K562 (cell line): ENCODE results near the gene TBC1D7. TPM values are rescaled to one million over a fixed set of nuclear protein-coding genes. Genes with fewer than 3 reads are reported as not detected.

ENCODE experiments used
- ATAC-seq: fragments of 200-7000 bp; cut with Tn5 transposase; 3 replicates; pipeline ENCODE4 v1.9.1; 2020; ENCODE audit warnings: moderate library complexity
- BruUV-seq: library from RNA; stranded (reverse); fragments of 400-500 nt; replicated peaks from 2 replicates; lab custom pipeline; 2021; lab: Mats Ljungman, UMichigan
- CTCF ChIA-PET: fragments of 300-600 bp; formaldehyde crosslinking; extraction: SDS; loops from one replicate; lab custom pipeline; 2021; ENCODE audit warnings: low intra/inter-chr PET ratio; lab: Yijun Ruan, JAX
- POLR2A ChIA-PET: fragments of 300-600, 350-650 bp; sonication (Branson Sonifier 250); formaldehyde crosslinking; extraction: SDS; loops from one replicate; lab custom pipeline; 2021; ENCODE audit warnings: antibody characterized with exemption, inconsistent platforms; lab: Yijun Ruan, JAX
- DNase-seq, 4 experiments: peaks; one replicate each; pipeline versions ENCODE4 v3.0.0 to v3.0.0-alpha.2; 2011 to 2018; ENCODE audit warnings: low spot score in 3 of 4, mixed read lengths in 3 of 4; ENCODE audit errors: extremely low read depth in 1 of 4
- FAIRE-seq: peaks from 2 replicates; lab custom pipeline; 2011; peaks lifted over from hg19 to GRCh38; lab: Jason Lieb, UNC
- H2AFZ ChIP-seq: 2 replicates; pipeline ENCODE4 v1.6.0; 2011; ENCODE audit warnings: low read depth, low read length, control low read depth, inconsistent platforms
- H3K27ac ChIP-seq: fragments of 200-600 bp; 3 replicates; pipeline ENCODE4 v1.8.0; 2011; ENCODE audit warnings: low read depth, mild to moderate bottlenecking, control low read depth, inconsistent platforms, low read length, moderate library complexity, mixed read lengths; ENCODE audit errors: extremely low read depth
- H3K27me3 ChIP-seq, 2 experiments: fragments of 300-600 bp in 1 of 2; 2 replicates in 1 of 2; 3 replicates in 1 of 2; pipeline versions ENCODE4 v1.6.0 to v1.8.0; 2011; ENCODE audit warnings: inconsistent platforms in 2 of 2, low read length in 2 of 2, mild to moderate bottlenecking in 1 of 2, mixed read lengths in 1 of 2, moderate library complexity in 1 of 2; ENCODE audit not compliant: control insufficient read depth in 2 of 2, insufficient read depth in 2 of 2
- H3K36me3 ChIP-seq: fragments of 300-600 bp; 3 replicates; pipeline ENCODE4 v1.8.0; 2011; ENCODE audit warnings: mild to moderate bottlenecking, low read length, inconsistent platforms; ENCODE audit not compliant: control insufficient read depth, insufficient read depth
- H3K4me1 ChIP-seq, 2 experiments: fragments of 200-600 bp in 1 of 2; replicated peaks in 1 of 2; 2 replicates in 1 of 2; 3 replicates in 1 of 2; pipeline versions ENCODE4 v1.5.1 to v1.8.0; 2011; ENCODE audit warnings: inconsistent platforms in 2 of 2, low read length in 2 of 2, mild to moderate bottlenecking in 1 of 2, mixed read lengths in 1 of 2, moderate library complexity in 1 of 2; ENCODE audit not compliant: control insufficient read depth in 2 of 2, insufficient read depth in 2 of 2
- H3K4me2 ChIP-seq: 2 replicates; pipeline ENCODE4 v1.6.1; 2011; ENCODE audit warnings: low read length, control low read depth, inconsistent platforms, mixed read lengths; ENCODE audit not compliant: insufficient read depth
- H3K4me3 ChIP-seq: fragments of 200-600 bp; sonication (generic), shearing (Covaris generic); 2 replicates; pipeline ENCODE4 v1.5.1; 2016; ENCODE audit warnings: control low read depth, inconsistent platforms
- H3K79me2 ChIP-seq: fragments of 200-600 bp; 3 replicates; pipeline ENCODE4 v1.8.0; 2011; ENCODE audit warnings: low read length, inconsistent platforms; ENCODE audit not compliant: control insufficient read depth, insufficient read depth
- H3K9ac ChIP-seq, 2 experiments: 2 replicates each; pipeline versions ENCODE4 v1.6.0 to v1.6.1; 2011; ENCODE audit warnings: low read depth in 2 of 2, low read length in 2 of 2, control low read depth in 1 of 2, inconsistent platforms in 1 of 2, mild to moderate bottlenecking in 1 of 2, mixed read lengths in 1 of 2; ENCODE audit not compliant: insufficient read depth in 1 of 2
- H3K9me1 ChIP-seq: one replicate; pipeline ENCODE4 v1.6.0; 2011; ENCODE audit warnings: inconsistent platforms, mild to moderate bottlenecking, low read length, moderate library complexity; ENCODE audit not compliant: control insufficient read depth, insufficient read depth
- H3K9me3 ChIP-seq: replicated peaks from 2 replicates; pipeline ENCODE4 v1.5.1; 2011; ENCODE audit warnings: low read depth, low read length, inconsistent platforms; ENCODE audit not compliant: control insufficient read depth, insufficient read depth
- H4K20me1 ChIP-seq: replicated peaks from 2 replicates; pipeline ENCODE4 v1.6.1; 2011; ENCODE audit warnings: low read length, inconsistent platforms, mixed read lengths; ENCODE audit not compliant: control insufficient read depth, insufficient read depth
- BRF2 ChIP-seq: IDR thresholded peaks from 3 replicates; pipeline ENCODE4 v1.6.1; 2011; ENCODE audit warnings: borderline replicate concordance, mild to moderate bottlenecking; ENCODE audit not compliant: insufficient read length, insufficient read depth
- CBX2 ChIP-seq: fragments of 200-600 bp; sonication (generic); IDR thresholded peaks from one replicate; pipeline ENCODE4 v1.6.1; 2012; ENCODE audit warnings: mild to moderate bottlenecking, low read length, inconsistent platforms; ENCODE audit not compliant: insufficient read depth, poor library complexity, severe bottlenecking
- CREB3 ChIP-seq: fragments of 450-650 bp; conservative IDR thresholded peaks from 2 replicates; pipeline ENCODE4 v1.6.1; 2016; ENCODE audit warnings: missing genetic modification characterization, low read depth, mild to moderate bottlenecking, missing compliant biosample characterization, moderate library complexity
- ETV1 ChIP-seq: fragments of 450-650 bp; conservative IDR thresholded peaks from 2 replicates; pipeline ENCODE4 v1.6.1; 2016; ENCODE audit warnings: missing genetic modification characterization, control low read depth, low read depth, missing compliant biosample characterization
- FOXM1 ChIP-seq, 2 experiments: fragments of 450-650 bp in 1 of 2; sonication (generic) in 1 of 2; formaldehyde crosslinking in 1 of 2; IDR thresholded peaks; 2 replicates each; pipeline versions ENCODE4 v1.6.1 to v1.9.0; 2017 to 2022; ENCODE audit warnings: low read depth in 2 of 2, mild to moderate bottlenecking in 2 of 2, missing genetic modification reagents in 1 of 2, moderate library complexity in 1 of 2
- GATAD2B ChIP-seq: fragments of 450-650 bp; IDR thresholded peaks from 2 replicates; pipeline ENCODE4 v1.6.1; 2017; ENCODE audit warnings: mild to moderate bottlenecking, borderline replicate concordance
- JUN ChIP-seq, 2 experiments: sonication (generic) in 1 of 2; formaldehyde crosslinking in 1 of 2; IDR thresholded peaks; 2 replicates each; pipeline versions ENCODE4 v1.6.1 to v1.8.0; 2012 to 2022; ENCODE audit warnings: borderline replicate concordance in 2 of 2, mild to moderate bottlenecking in 2 of 2, improper control_type of control experiment in 1 of 2, low read depth in 1 of 2, low read length in 1 of 2, missing genetic modification reagents in 1 of 2
- KAT8 ChIP-seq: fragments of 450-650 bp; IDR thresholded peaks from 2 replicates; pipeline ENCODE4 v1.6.1; 2016; ENCODE audit warnings: low read depth, mild to moderate bottlenecking
- PHB2 ChIP-seq: fragments of 450-650 bp; IDR thresholded peaks from 2 replicates; pipeline ENCODE4 v1.6.1; 2017; ENCODE audit warnings: low read depth
- PML ChIP-seq: IDR thresholded peaks from 2 replicates; pipeline ENCODE4 v1.6.1; 2012; ENCODE audit warnings: low read length, inconsistent platforms
- SREBF1 ChIP-seq: fragments of 150-350 bp; IDR thresholded peaks from 2 replicates; pipeline ENCODE4 v1.6.1; 2014; ENCODE audit warnings: antibody characterized with exemption, low read depth, low read length, borderline replicate concordance
- TGIF2 ChIP-seq: sonication (generic); formaldehyde crosslinking; IDR thresholded peaks from 2 replicates; pipeline ENCODE4 v1.8.1; 2022; ENCODE audit warnings: mild to moderate bottlenecking, missing genetic modification reagents, moderate library complexity
- WGBS: fragments of 100-300 bp; shearing (Covaris generic); methylation state at CpG from one replicate; pipeline ENCODE4 v1.1.6; 2016; ENCODE audit warnings: low coverage, mixed read lengths; ENCODE audit not compliant: insufficient coverage; ENCODE audit errors: missing lambda C conversion rate; 5-methylcytosine and 5-hydroxymethylcytosine counted together
- in situ Hi-C: fragments of 300-500 bp; cut with MboI; formaldehyde crosslinking; loops from 4 replicates; pipeline ENCODE4 v1.15.0; 2018; ENCODE audit warnings: inconsistent platforms, mixed read lengths
- intact Hi-C: fragments of 100-400 bp; cut with micrococcal nuclease; formaldehyde crosslinking; loops from 2 replicates; pipeline ENCODE4 v1.14.2; 2022
- polyA plus RNA-seq, 8 experiments: library from polyadenylated mRNA; depleted of rRNA in 4 of 8; stranded (reverse) in 5 of 8; unstranded in 3 of 8; fragments of >200 nt; fragmentation: Nextera tagmentation in 2 of 8; fragmentation: Illumina TruSeq in 1 of 8; extraction: Ambion mirVana in 2 of 8; extraction: Trizol in 1 of 8; gene quantifications; 2 replicates each; pipeline versions ENCODE4 v1.2.1 to v1.2.3, GENCODE V29; 2011 to 2014; ENCODE audit warnings: inconsistent platforms in 1 of 8, missing spikeins in 1 of 8
- total RNA-seq, 7 experiments: library from RNA; depleted of rRNA in 6 of 7; stranded (reverse); fragments of >200 nt in 6 of 7; fragmentation: Illumina TruSeq in 2 of 7; extraction: Trizol in 2 of 7; gene quantifications; 2 replicates each; pipeline versions ENCODE4 v1.2.1 to v1.2.3, GENCODE V29; 2011 to 2021; ENCODE audit warnings: low replicate concordance in 1 of 7

TBC1D7 gene
- total and polyA plus RNA-seq, 9 of the 15 experiments (the other 6 are each of a cell fraction or from before 2014, with no cell fraction given) = 49.4 to 107 (median 61.1) TPM

GRCh38 chr6:13338038-13338437 is 9.7 kb upstream of the TBC1D7 start:
- BruUV-seq = no TSS peak
- DNase-seq (no peak), FAIRE-seq (no peak), ATAC-seq (no peak)
- intact Hi-C loops (loop anchor here (5.0 to 10.0 kb wide), 3 partner anchors 237 to 729 kb away; partner anchors contain the start of gene SIRT5), in situ Hi-C loops (no loop called here)
- Histone ChIP-seq H2AFZ (no peak overlapping the region), H3K4me3 (no peak overlapping the region), H3K4me1 (peaks cover 5 to 9% of the 10 kb centered on the region in 2 experiments; a peak in 4 of 5 replicates), H3K9me3 (no peaks in the 10 kb centered on the region), H3K4me2 (no peak overlapping the region), H3K9ac (no peak overlapping the region), H4K20me1 (no peaks in the 10 kb centered on the region), H3K27me3 (peaks cover 0 to 4% of the 10 kb centered on the region in 2 experiments; a peak in 1 of 5 replicates), H3K9me1 (no peaks in the 10 kb centered on the region), H3K27ac (no peak overlapping the region), H3K79me2 (no peaks in the 10 kb centered on the region), H3K36me3 (no peaks in the 10 kb centered on the region)
- WGBS = 66% methylated on average over 5 of the region's 5 CpGs
- CTCF ChIA-PET = no interaction called here
- TF ChIP-seq PML (no peak), JUN (IDR thresholded peaks at IDR 0.05; ENCODE audit: borderline replicate concordance, low read depth, low read length) (no peak), JUN (CRISPR knock-in tag; IDR thresholded peaks at IDR 0.05; ENCODE audit: borderline replicate concordance) (no peak), KAT8 (no peak), TGIF2 (no peak), PHB2 (no peak), FOXM1 (IDR thresholded peaks at IDR 0.05; ENCODE audit: low read depth) (no peak), FOXM1 (CRISPR knock-in tag; IDR thresholded peaks at IDR 0.05; ENCODE audit: low read depth) (no peak), CREB3 (no peak), GATAD2B (no peak), CBX2 (no peak), ETV1 (tag) (no peak), BRF2 (no peak), SREBF1 (no peak)
- POLR2A ChIA-PET = no interaction called here
